Stimulated activated naive CD8-positive, alpha-beta T cell treated with anti-CD3 and anti-CD28 coated beads, Interleukin-15, Interleukin-2, amounts not matched to agents 100 U/mL and 50 U/mL, for 24 hours (primary cell): ENCODE data around the gene PHF21B.
A peak's percentile ranks its signal among the peaks of the same experiment; 100 is the strongest.

Source experiments
- ATAC-seq: fragments of 150-1000 bp; cut with Tn5 transposase; one replicate; pipeline ENCODE4 v1.10.0; 2021
- DNase-seq: peaks from one replicate; pipeline ENCODE4 v3.0.0; 2021

PHF21B gene

DNA sequence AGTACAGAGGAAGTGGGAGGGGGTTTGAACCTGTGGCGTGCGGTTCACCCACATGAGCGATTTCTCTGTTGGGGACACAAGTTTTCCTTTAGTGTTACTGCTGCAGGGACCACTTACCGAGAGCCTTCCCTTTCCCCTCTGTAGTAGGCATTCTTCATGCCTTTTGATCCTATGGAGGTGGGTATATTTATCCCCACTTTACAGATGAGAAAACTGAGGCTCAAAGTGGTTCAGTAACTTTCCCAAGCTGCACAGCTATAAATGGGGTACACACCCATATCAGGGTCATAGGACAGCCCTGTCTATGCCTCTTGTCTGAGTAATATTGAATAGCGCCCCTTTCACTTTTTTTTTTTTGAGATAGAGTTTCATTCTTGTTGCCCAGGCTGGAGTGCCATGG lies 3.3 kb upstream of the PHF21B start:
- DNase-seq (no peak), ATAC-seq (no peak)

GRCh38 chr22:45010532-45010900 lies 711 bp upstream of the PHF21B start:
- no peak for ATAC-seq
- DNase-seq: no peak

GRCh38 chr22:45008751-45009605 lies 827 bp downstream of the PHF21B start:
- DNase-seq (peak; percentile 11), ATAC-seq (no peak)

- DNase-seq (peak; percentile 20), ATAC-seq (no peak)
These were observed 1.6 kb downstream of the PHF21B start for GRCh38 chr22:45008186-45008681.

DNA sequence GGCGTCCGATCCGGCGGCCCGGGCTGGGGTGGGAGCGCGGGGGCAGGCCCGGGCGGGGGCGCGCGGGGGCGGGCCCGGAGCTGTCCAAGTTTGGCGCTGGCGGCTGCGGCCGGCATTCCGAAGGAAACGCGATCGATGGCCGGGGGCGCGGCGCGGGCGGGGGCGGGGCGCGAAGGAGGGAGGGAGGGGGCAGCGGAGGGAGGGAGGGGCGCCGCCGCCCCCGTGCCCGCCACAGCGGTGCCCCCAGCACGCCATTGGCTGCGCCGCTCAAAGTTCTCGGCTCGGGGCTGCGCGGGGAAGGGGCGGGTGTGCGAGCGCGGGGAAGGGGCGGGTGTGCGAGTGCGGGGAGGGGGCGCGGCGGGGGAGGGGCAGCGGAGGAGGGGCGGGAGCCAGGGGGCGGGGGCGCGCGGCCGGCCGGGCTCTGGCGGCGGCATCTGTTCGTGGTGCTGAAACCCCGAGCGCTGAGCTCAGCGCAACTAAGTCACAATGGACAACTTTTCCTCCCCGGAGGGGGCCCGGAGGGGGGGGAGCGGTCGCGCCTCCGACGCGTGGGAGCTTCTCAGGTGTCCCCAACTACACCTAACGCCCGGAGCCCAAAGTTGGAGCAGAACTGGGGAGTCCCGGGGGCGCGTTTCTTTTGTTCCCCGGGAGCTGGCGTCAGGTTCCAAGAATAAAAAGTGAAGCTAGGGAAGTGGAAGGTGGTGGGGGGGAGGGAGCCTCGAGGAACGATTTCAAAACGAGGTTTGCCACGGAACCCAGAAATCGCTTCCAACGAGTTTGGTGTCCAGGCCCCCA lies 2.2 kb downstream of the PHF21B start:
- DNase-seq: peak; percentile 27
- ATAC-seq: no peak

GRCh38 chr22:45006964-45007390 lies 2.8 kb downstream of the PHF21B start:
- ATAC-seq (no peak), DNase-seq (no peak)

GRCh38 chr22:45006111-45006963 lies 3.5 kb downstream of the PHF21B start:
- ATAC-seq (no peak), DNase-seq (no peak)

DNA sequence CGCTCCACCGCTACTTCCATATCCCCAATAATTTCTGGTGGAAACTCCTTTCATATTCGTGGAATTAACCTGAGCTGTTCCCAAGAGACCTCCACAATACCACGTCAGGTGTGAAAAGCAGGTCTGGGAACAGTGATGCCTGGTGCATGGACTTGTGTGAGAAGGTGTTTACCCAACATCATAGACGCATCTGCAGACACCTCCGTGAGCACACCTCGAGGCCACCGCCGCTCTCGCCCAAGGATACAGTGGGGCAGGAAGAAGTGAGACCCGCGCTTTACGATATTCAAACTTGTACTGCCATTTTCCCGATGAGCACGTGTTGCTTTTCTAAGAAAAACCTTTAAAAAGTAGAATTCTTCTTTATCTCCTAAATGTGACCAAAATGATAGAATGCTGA lies 8.2 kb downstream of the PHF21B start:
- ATAC-seq (no peak), DNase-seq (no peak)

DNA sequence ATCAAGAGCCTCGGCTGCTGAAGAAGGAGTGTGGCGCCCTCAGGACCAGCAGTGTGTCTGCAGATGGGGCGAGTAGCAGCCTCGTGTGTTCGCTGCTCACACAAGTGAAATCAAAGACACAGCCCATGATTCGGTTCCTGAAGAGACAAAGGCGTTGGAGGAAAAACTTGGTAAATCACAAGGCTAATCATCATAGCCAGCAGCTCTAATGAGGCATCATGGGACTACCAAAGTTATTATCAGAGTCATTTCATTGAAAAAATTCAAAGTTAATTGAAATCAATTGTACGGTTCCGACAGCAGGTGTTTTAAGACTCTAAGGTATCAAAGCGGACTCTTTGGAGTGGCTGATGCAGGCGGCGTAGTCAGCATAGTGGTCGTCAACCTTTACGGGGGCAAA lies 9.5 kb downstream of the PHF21B start:
- ATAC-seq: no peak
- no peak for DNase-seq

DNA sequence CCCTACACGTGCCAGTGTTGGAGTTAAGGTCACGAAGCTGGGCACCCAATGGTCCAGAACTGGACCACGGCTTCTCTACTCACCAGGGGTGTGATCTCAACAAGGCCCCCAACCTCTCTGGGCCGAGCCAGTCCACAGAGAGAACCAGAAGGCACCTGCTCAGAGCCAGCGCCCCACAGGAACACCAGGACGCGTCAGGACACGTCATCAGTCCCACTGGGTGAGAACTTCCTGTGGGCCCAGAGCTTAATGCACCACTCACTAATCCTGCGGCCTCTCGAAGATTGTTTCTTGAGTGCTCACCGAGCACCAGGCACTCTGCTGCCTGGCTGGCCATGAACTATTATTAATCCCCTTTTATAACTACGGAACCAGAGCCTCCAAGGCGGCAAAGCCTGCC lies 10.1 kb downstream of the PHF21B start:
- DNase-seq (no peak), ATAC-seq (no peak)

GRCh38 chr22:44999231-44999630 lies 10.6 kb downstream of the PHF21B start:
- ATAC-seq (no peak), DNase-seq (no peak)

GRCh38 chr22:44998296-44998695 lies 11.5 kb downstream of the PHF21B start:
- ATAC-seq (no peak), DNase-seq (no peak)

GRCh38 chr22:44997060-44997459 lies 12.7 kb downstream of the PHF21B start:
- DNase-seq (no peak), ATAC-seq (no peak)

DNA sequence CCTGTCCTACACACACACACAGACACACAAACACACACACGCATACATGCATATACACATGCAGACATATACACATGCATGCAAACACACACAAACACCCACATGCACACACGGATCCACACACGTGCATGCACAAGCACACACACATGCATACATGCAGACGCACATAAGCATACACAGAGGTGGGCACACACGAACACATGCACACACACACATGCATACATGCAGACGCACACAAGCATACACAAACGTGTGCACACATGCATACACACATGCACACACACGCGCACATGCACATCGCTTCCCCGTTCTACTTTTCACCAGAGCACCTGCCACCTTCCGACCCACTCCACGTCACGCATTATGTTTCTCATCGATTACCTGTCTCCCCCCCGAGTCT lies 13.2 kb downstream of the PHF21B start:
- no peak for ATAC-seq
- DNase-seq: no peak

DNA sequence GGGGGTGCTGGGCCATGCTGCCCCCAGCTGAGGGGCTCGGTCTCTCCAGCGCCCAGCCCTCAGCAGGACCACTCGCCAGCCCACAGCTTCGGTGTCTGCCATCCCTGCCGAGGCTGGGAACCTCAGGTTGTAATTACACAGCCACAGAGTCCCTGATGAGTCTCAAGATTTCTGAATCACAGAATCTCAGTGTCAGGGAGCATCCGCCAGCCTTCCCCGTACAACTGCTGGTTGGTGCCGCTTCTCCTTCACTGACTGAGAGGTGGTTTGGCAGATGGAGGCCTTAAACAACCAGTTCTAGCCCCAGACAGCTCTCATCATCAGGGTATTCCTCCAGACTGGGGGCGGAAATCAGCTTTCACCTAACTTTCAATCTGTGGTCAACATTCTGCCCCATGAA lies 13.7 kb downstream of the PHF21B start:
- ATAC-seq (no peak), DNase-seq (no peak)

- ATAC-seq: no peak
These were observed 14.1 kb downstream of the PHF21B start for GRCh38 chr22:44995715-44996114.

GRCh38 chr22:44995105-44995514 lies 14.7 kb downstream of the PHF21B start:
- ATAC-seq (no peak), DNase-seq (no peak)

More at GRCh38 chr22:44995715-44996114, 14.1 kb downstream of the PHF21B start:
- no peak for DNase-seq

DNA sequence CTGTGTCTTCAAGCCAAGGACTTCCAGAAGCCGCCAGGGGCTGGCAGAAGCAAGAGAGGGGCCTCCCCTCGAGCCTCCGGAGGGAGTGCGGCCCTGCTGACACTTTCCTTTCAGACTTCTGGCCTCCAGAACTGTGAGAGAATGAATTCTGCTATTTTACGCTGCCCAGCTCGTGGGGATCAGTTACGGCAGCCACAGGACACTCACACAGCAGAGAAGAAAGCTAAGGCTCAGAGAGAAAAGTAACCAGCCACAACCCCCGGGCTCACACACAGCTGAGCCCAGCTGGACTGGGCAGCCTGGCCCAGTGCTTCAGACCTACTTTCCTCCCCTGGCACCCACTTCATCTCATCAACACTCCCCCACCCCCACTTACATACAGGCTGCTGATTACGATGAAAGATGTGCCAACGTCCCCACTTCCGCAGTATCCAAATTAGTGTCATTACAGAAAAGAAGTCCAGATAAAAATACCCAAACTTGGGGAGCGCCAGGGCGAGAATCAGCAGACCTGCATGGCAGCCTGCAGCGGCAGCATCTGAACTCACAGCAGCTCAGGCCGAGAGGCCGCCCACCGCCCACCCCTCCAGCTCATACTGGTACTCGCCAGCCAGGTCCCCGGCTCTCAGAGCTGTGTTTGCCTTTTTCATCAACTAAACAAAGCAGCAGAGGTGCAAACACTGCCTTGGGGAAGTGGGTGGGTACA lies 15.3 kb downstream of the PHF21B start:
- no peak for DNase-seq
- no peak for ATAC-seq

DNA sequence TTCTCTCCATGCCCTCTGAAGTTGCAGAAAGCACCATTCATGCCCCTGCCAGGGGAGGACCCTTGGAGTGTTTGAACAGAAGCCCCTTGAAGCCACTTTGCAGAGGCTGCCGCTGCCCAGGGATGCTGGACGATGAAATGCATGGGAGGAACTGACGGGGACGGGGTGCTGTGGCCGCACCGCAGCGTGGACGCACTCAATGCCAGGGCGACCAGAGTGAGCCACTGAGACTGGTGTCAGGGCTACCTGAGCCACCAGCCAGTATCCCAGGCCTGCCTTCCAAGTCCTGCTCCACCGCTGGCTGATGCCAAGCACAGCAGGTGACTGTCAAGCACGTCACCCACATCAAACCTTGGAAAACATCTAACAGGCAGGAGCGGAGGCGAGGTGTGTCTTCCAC lies 17.6 kb downstream of the PHF21B start:
- DNase-seq (no peak), ATAC-seq (no peak)

- ATAC-seq: no peak
- DNase-seq: no peak
These were observed 18.6 kb downstream of the PHF21B start for GRCh38 chr22:44991218-44991617.

GRCh38 chr22:44990810-44991209 lies 19.0 kb downstream of the PHF21B start:
- no peak for ATAC-seq
- DNase-seq: no peak

DNA sequence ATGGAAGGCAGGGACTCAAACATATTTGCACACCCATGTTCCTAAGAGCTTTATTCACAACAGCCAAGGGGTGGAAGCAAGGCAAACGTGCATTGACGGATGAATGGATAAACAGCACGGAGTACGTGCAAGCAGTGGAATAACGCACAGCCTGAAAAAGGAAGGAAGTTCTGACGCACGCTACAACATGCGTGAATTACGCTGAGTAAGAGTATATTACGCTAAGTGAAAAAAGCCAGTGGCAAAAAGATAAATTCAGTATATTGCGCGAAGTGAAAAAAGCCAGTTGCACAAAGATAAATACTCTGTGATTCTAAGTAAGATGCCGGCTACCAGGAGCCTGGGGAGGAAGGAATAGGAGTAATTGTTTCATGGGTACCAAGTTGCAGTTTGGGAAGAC lies 19.5 kb downstream of the PHF21B start:
- ATAC-seq (no peak), DNase-seq (no peak)
